ENCODE measurements around the gene ARHGAP19. TPM values are rescaled to one million over a fixed set of nuclear protein-coding genes. Genes with fewer than 3 reads are reported as not detected.
A peak's percentile ranks its signal among the peaks of the same experiment; 100 is the strongest.

ARHGAP19 gene
- total RNA-seq, 2 donors from 2014 or later: 3.9 to 5.0 TPM

DNA sequence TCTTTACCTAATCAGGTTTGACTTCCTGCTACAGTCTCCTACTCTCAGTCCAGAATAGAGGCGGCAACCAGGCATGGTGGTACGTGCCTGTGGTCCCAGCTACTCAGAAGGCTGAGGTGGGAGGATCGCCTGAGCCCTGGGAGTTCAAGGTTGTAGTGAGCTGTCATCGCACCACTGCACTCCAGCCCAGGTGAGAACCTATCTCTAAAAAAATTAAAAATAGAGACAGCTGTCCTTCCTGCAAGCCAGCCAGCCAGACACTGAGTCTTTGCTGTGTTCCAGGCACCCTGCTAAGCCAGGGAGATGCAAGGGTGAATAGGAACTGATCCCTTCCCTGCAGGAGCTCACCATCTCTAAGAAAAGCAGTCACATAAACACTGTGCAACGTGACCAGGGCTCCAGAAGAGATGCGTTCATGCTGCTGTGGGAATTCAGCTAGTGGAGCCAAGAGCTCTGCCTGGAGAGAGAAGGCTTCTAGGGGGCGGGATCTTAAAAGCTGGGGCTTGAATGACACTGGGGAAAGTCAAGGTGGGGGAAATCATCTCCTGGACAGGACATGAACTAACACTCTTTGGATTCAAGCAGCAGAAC is 84.6 kb downstream of the ARHGAP19 start:
- Histone ChIP-seq H3K27me3 (no peaks in the 10 kb centered on the region), H3K4me3 (no peak overlapping the region), H3K27ac (no peak overlapping the region), H3K4me1 (no peaks in the 10 kb centered on the region), H3K36me3 (no peaks in the 10 kb centered on the region), H3K9me3 (no peaks in the 10 kb centered on the region)
- peak; percentile 36 for DNase-seq (ENCODE audit: low spot score)
- TF ChIP-seq, protein P1, sequence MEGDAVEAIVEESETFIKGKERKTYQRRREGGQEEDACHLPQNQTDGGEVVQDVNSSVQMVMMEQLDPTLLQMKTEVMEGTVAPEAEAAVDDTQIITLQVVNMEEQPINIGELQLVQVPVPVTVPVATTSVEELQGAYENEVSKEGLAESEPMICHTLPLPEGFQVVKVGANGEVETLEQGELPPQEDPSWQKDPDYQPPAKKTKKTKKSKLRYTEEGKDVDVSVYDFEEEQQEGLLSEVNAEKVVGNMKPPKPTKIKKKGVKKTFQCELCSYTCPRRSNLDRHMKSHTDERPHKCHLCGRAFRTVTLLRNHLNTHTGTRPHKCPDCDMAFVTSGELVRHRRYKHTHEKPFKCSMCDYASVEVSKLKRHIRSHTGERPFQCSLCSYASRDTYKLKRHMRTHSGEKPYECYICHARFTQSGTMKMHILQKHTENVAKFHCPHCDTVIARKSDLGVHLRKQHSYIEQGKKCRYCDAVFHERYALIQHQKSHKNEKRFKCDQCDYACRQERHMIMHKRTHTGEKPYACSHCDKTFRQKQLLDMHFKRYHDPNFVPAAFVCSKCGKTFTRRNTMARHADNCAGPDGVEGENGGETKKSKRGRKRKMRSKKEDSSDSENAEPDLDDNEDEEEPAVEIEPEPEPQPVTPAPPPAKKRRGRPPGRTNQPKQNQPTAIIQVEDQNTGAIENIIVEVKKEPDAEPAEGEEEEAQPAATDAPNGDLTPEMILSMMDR (IDR thresholded peaks at IDR 0.05): no peak

GRCh38 chr10:97207131-97207530 is 85.3 kb downstream of the ARHGAP19 start:
- H3K27me3 ChIP-seq: no peaks in the 10 kb centered on the region
- no peaks in the 10 kb centered on the region for H3K4me1 ChIP-seq
- H3K27ac ChIP-seq: no peak overlapping the region
- H3K36me3 ChIP-seq: no peaks in the 10 kb centered on the region
- H3K4me3 ChIP-seq: no peak overlapping the region
- no peaks in the 10 kb centered on the region for H3K9me3 ChIP-seq
- TF ChIP-seq, protein P1 (IDR thresholded peaks at IDR 0.05): no peak
- DNase-seq (ENCODE audit: low spot score): peak; percentile 44

- no peak for DNase-seq (ENCODE audit: low spot score)
- Histone ChIP-seq H3K36me3 (no peaks in the 10 kb centered on the region), H3K27me3 (no peaks in the 10 kb centered on the region), H3K27ac (no peak overlapping the region), H3K4me1 (no peaks in the 10 kb centered on the region), H3K4me3 (no peak overlapping the region), H3K9me3 (no peaks in the 10 kb centered on the region)
- TF ChIP-seq, protein P1 (IDR thresholded peaks at IDR 0.05): no peak
Measured at GRCh38 chr10:97204826-97205679, 87.4 kb downstream of the ARHGAP19 start.

DNA sequence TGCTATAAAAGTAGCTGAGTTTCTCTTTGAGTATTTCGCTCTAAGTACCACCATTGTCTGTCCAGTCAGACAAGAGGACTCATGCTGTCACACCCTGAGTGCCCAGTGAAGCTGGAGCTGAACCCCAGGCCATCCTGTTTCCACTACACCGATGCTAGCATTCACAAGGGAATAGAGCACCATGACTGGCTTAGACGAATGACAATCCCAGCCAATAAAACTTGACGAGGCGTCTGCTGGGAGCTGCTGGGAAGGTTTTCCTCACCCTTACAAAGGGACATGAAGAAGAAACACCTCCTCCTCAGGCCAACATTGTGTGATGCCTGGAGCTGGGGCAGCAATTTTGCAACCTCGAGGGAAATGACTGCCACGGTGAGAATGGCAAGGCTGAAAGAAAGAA is 89.2 kb downstream of the ARHGAP19 start:
- Histone ChIP-seq H3K27ac (no peak overlapping the region), H3K27me3 (no peaks in the 10 kb centered on the region), H3K4me1 (no peaks in the 10 kb centered on the region), H3K36me3 (no peaks in the 10 kb centered on the region), H3K4me3 (no peak overlapping the region), H3K9me3 (no peaks in the 10 kb centered on the region)
- no peak for DNase-seq (ENCODE audit: low spot score)
- TF ChIP-seq, protein P1 (IDR thresholded peaks at IDR 0.05): no peak

GRCh38 chr10:97200616-97201015 is 91.8 kb downstream of the ARHGAP19 start:
- TF ChIP-seq, protein P1 (IDR thresholded peaks at IDR 0.05): no peak
- Histone ChIP-seq H3K27ac (no peak overlapping the region), H3K27me3 (no peaks in the 10 kb centered on the region), H3K36me3 (no peaks in the 10 kb centered on the region), H3K9me3 (no peaks in the 10 kb centered on the region), H3K4me1 (peaks cover 0 to 8% of the 10 kb centered on the region in 2 donors), H3K4me3 (no peak overlapping the region)
- DNase-seq (ENCODE audit: low spot score): no peak
